Measurements from ENCODE around the gene NCAPD3. TPM values are rescaled to one million over a fixed set of nuclear protein-coding genes. Genes with fewer than 3 reads are reported as not detected.

The NCAPD3 gene
- total RNA-seq, 1 experiment from 2014 or later = 52.2 TPM

GRCh38 chr11:134252346-134253187, 28.8 kb upstream of the NCAPD3 start:
- no CpG with 5 or more reads among the region's 27 CpGs for WGBS (ENCODE audit: extremely low coverage, insufficient read length, low lambda C conversion rate)
- DNase-seq = peak; percentile 40
- Histone ChIP-seq H3K4me2 (ENCODE audit: insufficient read depth, insufficient read length, low read length) (peak overlapping the region; percentile 77), H3K14ac (ENCODE audit: insufficient read depth, low read length) (no peak overlapping the region), H3K9ac (ENCODE audit: extremely low read depth, insufficient read length, low read length) (peak overlapping the region; percentile 13), H3K56ac (ENCODE audit: insufficient read length, low read depth, low read length) (no peak overlapping the region), H4K20me1 (ENCODE audit: control insufficient read depth, insufficient read depth, insufficient read length) (no peaks in the 10 kb centered on the region), H3K4ac (ENCODE audit: low read depth, low read length) (no peak overlapping the region), H3K23ac (ENCODE audit: insufficient read length, low read depth, low read length) (no peak overlapping the region), H2AK5ac (ENCODE audit: insufficient read length, low read length) (no peak overlapping the region), H3T11ph (ENCODE audit: low read length) (no peak overlapping the region), H2BK15ac (ENCODE audit: low read depth, low read length) (no peak overlapping the region), H4K91ac (ENCODE audit: insufficient read length, low read depth, low read length) (no peak overlapping the region), H2AFZ (ENCODE audit: low read length) (no peak overlapping the region), H3K27ac (ENCODE audit: insufficient read length, low read depth, low read length) (no peak overlapping the region), H3K23me2 (ENCODE audit: insufficient read length, low read depth, low read length, poor library complexity, severe bottlenecking) (peaks cover 3% of the 10 kb centered on the region), H2BK20ac (ENCODE audit: low read depth, low read length, poor library complexity, severe bottlenecking) (no peak overlapping the region), H3K79me2 (ENCODE audit: insufficient read depth, low read length) (no peaks in the 10 kb centered on the region), H2BK120ac (ENCODE audit: low read depth, low read length, poor library complexity, severe bottlenecking) (no peak overlapping the region), H4K8ac (replicated peaks; ENCODE audit: insufficient read length, low read depth, low read length) (no peak overlapping the region), H2BK12ac (ENCODE audit: insufficient read length, low read depth, low read length) (no peak overlapping the region), H3K18ac (ENCODE audit: insufficient read length, low read depth, low read length) (no peak overlapping the region), H3K9me3 (ENCODE audit: control insufficient read depth, low read depth, low read length) (no peaks in the 10 kb centered on the region), H3K27me3 (ENCODE audit: insufficient read depth, low read length) (no peaks in the 10 kb centered on the region), H3K4me1 (ENCODE audit: insufficient read depth, low read length) (0 out of 2 replicates have a peak, but pooled peaks cover 2% of the 10 kb centered on the region), H3K79me1 (ENCODE audit: insufficient read depth, low read depth, low read length, poor library complexity, severe bottlenecking) (no peaks in the 10 kb centered on the region), H2BK5ac (ENCODE audit: insufficient read length, low read length) (no peak overlapping the region), H4K5ac (ENCODE audit: insufficient read length, low read depth, low read length) (no peak overlapping the region)
- Mint-ChIP-seq H3K4me3 (peak overlapping the region; percentile 85 to 91), H3K9me3 (no peaks in the 10 kb centered on the region), H3K4me1 (peaks cover 23 to 26% of the 10 kb centered on the region in 2 experiments), H3K27ac (peak overlapping the region in 2 of 3 experiments; percentile 38 to 75; a peak in 6 of 7 replicates), H3K27me3 (ENCODE audit: low read depth) (no peaks in the 10 kb centered on the region), H3K36me3 (ENCODE audit: insufficient read depth in 1 of 3, low read depth in 3 of 3) (peaks cover 21 to 42% (median 35%) of the 10 kb centered on the region in 3 experiments; a peak in 6 of 7 replicates)
- no peak for TF ChIP-seq CTCF (conservative IDR thresholded peaks at IDR 0.05)
